SK-N-MC (cell line): ENCODE data around the gene C2CD2.

Experiments
- EZH2 ChIP-seq: fragments of 200-600 bp; sonication (generic); IDR thresholded peaks from one replicate; pipeline ENCODE4 v1.6.1; 2017; ENCODE audit warnings: antibody characterized with exemption
- POLR2AphosphoS5 ChIP-seq: IDR thresholded peaks from 2 replicates; pipeline ENCODE4 v1.6.1; 2012; ENCODE audit warnings: mild to moderate bottlenecking, low read depth, low read length, borderline replicate concordance

DNA sequence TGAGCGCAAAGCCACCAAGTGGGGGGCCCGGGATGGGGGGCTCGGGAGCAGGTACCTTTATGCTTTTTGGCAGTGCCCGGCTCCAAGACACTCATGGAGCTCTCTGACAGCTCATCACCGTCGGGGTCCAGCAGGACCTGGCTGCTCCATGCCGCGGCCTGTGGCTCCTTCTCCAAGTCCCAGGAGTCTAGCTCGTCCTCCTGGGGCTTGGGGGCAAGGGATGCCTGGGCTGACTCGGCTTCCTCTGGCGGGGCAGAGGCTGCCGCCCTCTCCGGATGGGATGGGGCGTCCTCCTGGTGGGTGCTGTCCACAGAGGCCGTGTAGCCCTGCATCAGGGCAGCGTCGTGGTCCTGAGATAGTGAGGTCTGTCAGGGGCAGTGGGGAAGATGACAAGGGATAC is 54.8 kb downstream of the C2CD2 start:
- no peak for TF ChIP-seq POLR2AphosphoS5
- no peak for TF ChIP-seq EZH2
